ENCODE results near the gene DMD.

DNA sequence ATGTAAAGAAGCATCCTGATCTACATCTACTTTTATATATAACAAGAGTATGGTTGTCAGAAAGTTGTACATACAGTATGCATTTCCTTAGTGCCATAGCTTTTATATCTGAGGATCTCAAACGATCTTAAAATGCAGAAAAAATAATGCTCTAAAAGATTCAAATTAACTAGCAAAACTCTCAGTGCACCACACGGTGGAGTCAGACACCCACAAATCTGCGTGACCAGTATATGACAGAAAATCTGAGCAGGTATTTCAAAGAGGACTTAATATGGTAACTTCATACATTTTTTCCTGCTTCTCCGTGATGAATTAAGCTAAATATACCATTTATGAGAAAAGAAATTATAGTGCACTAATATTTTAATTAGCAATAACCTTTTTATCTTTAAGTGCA is 803.0 kb downstream of the DMD start:
- TF ChIP-seq EZH2 (IDR thresholded peaks at IDR 0.05; ENCODE audit: low read depth, low read length, severe bottlenecking) = no peak
- TF ChIP-seq, protein P1, sequence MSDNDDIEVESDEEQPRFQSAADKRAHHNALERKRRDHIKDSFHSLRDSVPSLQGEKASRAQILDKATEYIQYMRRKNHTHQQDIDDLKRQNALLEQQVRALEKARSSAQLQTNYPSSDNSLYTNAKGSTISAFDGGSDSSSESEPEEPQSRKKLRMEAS (IDR thresholded peaks at IDR 0.05) = no peak
- peak in 2 of 3 experiments; percentile 12 to 26; a peak in 2 of 4 replicates for TF ChIP-seq CTCF (IDR thresholded peaks at IDR 0.05; ENCODE audit: control extremely low read depth in 1 of 3, insufficient read depth in 1 of 3, low read depth in 1 of 3, low read length in 3 of 3)
- no peak for TF ChIP-seq E2F6 (IDR thresholded peaks at IDR 0.05)
- no peak for TF ChIP-seq SIX5 (IDR thresholded peaks at IDR 0.05; ENCODE audit: low read depth, low read length)
- no peak for TF ChIP-seq POLR2A (IDR thresholded peaks at IDR 0.05; ENCODE audit: control extremely low read depth in 1 of 2, low read depth in 2 of 2, low read length in 2 of 2)
- no peak for TF ChIP-seq EP300 (IDR thresholded peaks at IDR 0.05; ENCODE audit: borderline replicate concordance in 1 of 2, low read depth in 2 of 2, low read length in 2 of 2)
- no peak for TF ChIP-seq SIRT6 (IDR thresholded peaks at IDR 0.05; ENCODE audit: low read length)
- no peak for TF ChIP-seq EGR1 (IDR thresholded peaks at IDR 0.05; ENCODE audit: borderline replicate concordance, low read depth, low read length)
- TF ChIP-seq NRF1 (IDR thresholded peaks at IDR 0.05; ENCODE audit: low read depth, low read length) = no peak
- TF ChIP-seq FOSL1 (IDR thresholded peaks at IDR 0.05; ENCODE audit: insufficient read depth, low read depth, low read length) = no peak
- TF ChIP-seq GABPA (IDR thresholded peaks at IDR 0.05; ENCODE audit: borderline replicate concordance, insufficient read depth, low read length) = no peak
- no peak for TF ChIP-seq RFX5 (IDR thresholded peaks at IDR 0.05; ENCODE audit: borderline replicate concordance, low read depth, low read length)

Measured in H1 (cell line).